Glomerular endothelial cell (primary cell): ENCODE results near the gene CORO2A. TPM values are rescaled to one million over a fixed set of nuclear protein-coding genes. Genes with fewer than 3 reads are reported as not detected.

ENCODE experiments used
- DNase-seq: peaks from one replicate; pipeline ENCODE4 v3.0.0-alpha.2; 2011; ENCODE audit warnings: low read depth, low spot score; ENCODE audit errors: extremely low read depth
- total RNA-seq: library from RNA; depleted of rRNA; stranded (reverse); fragments of >200 nt; gene quantifications from 2 replicates; pipeline ENCODE4 v1.2.3, GENCODE V29; 2015

Gene CORO2A
- total RNA-seq, 1 donor from 2014 or later: 0.64 TPM

DNA sequence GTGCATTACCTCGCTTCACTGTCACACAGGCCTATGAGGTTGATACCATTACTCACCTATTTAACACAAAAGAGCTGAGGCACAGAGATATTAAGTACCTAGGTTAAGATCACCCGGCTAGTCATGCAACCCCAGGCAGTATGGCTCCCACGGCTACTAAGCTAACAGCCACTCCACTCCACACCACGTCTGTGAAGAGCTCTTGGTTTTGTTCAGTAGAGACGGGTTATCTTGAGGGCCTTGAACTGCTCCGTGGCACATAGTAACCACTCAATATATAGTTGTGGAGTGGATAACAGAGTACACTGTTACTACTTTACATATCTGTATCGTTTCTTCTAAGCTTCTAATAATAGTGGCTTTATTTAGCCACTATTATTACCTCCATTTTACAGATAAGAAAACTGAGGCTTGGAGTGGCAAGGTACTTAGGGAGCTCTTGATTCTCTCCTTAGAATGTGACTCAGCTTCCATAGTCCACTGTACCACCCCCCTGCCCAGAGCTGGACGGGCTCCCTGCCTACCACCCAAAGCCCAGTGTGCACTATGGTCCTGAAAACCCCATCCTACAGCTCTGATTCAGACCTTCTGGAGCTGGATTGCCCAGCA lies 1.0 kb upstream of the CORO2A start:
- no peak for DNase-seq

DNA sequence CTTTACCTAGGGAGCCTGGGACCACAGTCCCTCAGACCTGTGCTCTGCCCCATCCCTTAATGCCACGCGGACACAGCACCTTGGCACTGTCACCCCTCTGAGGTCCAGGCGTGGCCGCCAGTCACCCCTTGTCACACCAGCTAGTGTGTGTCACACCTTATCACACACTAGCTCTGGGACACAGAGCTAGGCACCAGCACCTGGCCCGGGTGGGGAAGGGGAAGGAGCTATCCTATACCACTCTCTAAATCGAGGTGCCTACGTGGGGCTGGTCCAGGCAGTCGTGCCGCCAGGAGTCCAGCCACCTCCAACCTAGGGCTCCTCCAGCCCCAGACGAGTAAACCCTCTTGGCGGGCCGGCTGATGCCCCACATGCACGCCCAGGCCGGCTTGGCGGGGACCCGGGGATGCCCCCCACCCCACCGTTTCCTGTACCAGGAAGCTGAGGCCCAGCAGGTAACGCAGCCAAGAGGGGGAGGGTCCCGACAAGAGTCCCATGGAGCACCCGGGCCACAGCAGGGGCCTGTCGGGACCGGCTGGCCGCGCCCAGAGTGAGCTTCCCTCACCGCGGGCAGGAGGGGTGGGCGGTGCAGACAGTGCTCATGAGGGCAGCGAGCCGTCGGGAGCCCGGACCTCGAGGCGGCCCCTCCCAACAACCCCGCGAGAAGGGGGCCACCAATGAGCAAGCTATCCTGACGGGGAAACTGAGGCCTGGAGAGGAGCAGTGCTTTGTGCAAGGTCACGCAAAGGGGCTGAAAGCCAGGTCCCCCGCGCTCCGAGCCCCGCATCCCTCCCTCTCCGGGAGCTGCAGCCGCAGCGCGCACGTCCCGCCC lies 550 bp downstream of the CORO2A start:
- no peak for DNase-seq

DNA sequence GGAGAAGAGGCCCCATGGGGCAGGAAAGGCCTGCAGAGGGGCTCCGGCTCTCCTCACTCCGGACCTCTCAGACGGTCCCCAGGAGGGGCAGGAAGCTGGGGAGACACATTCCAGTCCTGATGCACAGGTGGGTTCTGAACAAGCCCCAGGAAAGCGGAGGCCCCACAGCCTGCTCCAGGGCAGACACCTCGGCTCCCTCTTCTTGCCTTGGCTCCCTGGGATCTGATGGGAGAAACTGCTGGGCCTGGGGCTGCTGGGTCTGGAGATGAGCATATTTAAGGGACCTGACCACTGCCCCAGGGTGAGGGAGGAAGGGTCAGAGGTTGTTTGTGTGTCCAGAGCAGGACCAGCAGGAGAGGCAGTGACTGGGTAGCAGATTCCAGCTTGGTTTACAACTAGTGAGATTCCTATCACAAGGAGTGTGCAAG lies 1.2 kb downstream of the CORO2A start:
- no peak for DNase-seq

DNA sequence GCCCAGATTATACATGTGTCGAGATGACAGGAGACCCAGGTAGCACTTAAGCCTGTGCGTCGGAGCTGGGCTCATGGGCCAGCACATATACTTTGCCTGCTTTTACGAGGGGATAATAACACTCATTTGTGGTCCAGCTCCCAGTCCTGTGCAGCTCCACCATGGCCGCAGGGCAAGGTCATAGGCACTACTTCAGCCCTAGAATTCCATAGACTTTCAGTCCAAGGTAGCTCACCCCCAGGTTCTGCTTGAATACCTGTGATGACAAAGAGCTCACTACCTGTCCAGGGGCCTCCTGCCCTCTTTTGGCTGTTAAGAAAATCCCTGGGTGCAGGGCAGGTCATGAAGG lies 1.7 kb downstream of the CORO2A start:
- DNase-seq: no peak

DNA sequence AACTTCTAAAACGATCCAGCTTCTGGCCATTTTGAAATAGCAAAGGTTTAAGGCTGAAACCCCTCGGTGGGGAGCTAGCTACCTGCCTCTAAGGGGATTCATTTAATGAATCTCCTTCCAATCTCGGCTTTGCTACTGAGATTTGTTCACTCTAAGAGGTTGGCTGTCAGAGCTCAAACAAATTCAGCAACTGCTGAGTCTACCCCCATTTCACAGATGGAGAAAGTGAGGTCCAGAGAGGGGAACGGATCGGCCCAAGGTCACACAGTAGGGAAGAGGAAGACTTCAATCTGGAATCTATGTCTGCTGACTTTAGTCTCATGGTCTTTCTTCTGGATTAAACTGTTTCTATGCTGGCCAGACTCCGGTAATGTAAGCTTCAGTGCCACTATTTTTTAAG lies 3.0 kb downstream of the CORO2A start:
- no peak for DNase-seq

DNA sequence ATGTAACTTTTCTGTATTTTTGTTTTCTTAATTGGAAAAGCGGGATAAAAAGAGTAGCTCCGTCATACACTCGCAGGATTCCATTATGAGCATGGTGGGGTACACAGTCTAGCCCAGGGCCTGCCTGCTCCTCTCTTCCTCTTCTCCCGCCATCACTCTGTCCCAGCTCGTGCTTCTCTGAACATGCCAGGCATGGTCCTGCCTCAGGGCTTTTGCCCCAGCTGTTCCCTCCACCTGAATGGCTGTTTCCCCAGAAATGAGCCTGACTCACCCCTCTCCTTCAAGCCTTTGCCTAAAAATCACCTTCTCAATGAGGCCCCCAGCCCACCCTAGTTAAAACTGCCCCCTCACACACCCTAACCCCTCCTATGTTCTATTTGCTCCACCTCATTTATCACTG lies 4.5 kb downstream of the CORO2A start:
- no peak for DNase-seq

DNA sequence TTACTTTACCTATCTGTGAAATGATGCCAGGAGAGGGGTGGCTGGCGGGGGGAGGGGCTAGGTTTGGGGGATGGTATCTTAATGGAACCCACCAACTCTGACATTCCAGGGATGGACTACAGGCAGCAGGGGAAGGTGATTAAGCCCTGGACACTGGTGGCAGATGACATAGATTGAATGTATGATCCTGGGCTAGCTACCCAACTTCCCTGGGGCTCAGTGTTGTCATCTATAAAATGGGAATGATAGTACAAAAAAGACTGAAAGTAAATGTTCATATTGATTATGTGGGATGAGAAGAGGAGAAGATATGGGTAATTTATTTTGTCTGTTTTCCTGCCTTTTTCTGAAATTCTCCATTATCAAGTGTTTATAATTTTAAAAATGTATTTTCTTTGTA lies 6.2 kb downstream of the CORO2A start:
- no peak for DNase-seq

DNA sequence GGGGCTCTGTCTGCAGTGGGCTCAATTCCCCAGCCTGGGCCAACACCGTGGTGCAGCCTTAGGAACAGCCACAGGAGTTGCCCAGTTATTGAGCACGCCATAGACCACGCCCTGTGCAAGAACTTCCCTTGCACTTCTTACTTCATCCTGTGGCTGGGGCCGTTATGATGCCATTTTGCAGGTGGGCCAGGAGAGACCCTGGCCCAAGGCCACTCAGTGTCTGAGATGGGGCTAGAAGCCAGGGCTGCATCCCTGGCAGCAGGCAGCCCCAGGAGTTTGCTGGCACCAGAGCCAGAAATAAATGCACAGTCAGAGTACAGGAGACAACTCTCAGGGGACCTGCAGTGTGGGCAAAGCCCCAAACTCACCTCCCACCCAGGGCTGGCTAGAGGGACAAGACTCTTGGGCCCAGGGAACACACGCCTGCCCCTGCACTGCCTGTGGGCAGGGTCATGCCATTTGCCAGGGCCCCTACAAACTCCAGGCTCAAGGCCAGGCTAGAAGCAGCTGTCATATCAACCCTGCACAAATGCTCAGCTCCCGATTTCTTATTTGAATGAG lies 6.7 kb downstream of the CORO2A start:
- no peak for DNase-seq

DNA sequence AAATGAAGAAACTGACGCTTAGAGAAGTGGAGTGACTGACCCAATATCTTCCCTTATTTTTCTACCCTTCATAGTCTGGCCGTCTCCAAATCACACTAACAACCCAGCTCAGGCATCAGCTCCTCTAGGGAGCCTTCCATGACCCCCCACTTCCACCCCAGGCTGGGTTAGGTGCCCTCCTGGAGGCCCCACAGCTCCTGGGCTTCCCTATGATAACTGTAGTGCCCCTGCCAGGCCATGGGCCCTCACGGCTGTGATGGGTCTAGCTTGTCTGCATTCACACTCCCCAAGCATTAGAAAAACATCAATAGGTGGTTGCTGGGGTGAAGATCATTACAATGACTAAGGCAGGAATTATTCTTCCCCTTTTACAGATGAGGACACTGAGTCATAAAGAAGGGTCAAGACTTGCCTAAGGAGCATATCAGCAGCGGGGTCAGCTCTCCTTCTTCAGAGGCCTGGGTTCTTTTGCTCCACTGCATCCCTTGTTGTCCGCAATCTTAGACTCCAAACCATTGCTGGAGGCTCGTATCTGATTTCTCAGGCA lies 7.3 kb downstream of the CORO2A start:
- no peak for DNase-seq

DNA sequence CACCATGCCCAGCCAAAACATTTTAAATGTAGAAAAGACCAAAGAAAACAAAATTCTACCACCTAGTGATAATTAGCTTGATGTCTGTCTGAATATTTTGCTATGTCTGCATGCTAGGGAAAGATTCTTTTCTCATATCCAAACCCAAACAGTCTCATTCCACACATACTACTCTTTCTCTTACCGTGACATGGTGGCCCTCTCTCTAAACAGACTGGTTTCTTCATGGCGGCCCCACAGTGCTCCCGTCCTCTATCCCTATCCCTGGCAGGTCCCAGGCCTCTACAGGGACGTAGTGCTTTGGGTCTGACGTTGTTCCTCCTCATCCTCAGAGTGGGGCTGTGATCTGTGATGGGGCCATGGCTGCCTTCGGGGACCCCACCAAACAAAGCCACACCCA lies 8.1 kb downstream of the CORO2A start:
- no peak for DNase-seq

DNA sequence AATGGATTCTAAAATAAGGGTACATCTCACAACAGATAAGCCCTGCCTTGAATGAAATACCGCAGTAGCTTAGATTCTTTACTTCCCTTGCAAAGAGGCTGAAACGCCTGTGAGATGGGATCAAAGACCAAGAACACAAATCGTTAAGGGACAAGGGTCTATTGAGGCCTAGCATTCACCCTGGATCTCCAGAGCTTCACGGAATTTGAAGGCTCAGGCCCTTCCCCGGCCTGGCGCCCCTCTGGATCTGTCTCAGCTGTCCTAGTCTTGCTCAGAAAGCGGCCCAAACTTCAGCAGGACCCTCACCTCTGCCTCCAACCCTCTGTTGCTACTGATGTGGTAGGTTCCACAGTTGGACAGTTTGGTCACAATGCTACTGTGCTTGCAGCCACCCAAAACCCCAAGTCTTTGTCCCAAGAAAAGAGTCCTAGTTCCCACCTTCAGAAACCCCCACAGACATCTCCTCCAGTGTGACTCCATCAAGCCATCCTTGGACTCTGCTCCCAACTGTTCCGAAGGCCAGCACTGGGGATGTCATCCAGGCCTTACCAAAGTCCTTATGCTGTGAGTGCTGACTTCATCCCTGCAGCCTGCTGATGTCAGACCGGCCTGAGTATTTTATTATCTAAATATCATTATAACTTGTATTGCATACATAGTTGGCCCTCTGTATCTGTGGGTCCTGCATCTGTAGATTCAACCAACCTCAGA lies 9.4 kb downstream of the CORO2A start:
- no peak for DNase-seq

DNA sequence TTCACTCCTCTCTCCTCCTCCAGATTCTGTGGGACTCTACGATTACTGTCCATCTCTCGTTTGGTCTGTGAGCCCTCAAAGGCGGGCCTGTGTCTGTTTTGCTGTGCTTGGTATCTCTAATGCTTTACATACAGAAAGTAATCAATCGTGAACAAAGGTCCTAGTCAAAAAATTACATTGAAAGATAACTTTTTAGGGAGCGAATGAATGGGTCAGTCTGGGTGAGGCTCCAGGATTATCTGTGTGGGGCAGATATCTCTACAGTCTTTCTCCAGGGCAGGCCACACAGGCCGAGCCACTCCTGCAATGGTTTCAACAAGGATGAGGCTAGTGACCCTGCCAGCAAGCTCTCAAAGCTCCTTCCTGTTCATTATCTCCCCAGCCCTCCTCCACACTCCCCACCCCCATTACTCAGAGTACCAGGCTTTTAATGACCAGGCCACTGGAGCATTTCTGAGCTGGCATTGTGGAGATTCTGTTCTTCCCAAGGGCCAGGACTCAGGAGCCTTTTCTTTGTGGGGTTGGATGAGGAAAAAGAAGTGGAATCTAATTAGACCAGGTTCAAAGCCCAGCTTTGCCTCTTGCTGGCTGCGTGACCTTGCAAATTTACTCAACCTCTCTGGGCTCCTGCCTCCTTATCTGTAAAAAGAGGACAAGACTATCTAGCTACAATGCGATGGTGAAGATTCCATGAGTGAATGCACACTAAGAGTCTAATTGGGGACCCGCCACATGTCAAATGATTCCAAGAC lies 10.2 kb downstream of the CORO2A start:
- DNase-seq: no peak

DNA sequence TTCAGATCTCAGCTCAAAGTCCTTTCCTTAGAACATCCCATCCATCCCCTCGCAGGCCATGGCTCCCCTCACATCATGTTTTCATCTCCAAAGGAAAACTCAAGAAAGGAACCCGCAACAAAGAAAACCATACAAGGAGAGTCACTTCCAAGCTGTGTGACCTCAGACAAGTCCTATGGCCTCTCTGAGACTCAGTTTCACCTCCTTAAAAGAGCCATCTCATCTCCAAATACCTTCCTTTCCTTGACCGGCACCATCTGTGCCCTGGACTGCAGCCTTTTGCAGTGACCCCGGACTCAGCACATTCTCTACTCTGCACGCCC lies 10.7 kb downstream of the CORO2A start:
- no peak for DNase-seq

DNA sequence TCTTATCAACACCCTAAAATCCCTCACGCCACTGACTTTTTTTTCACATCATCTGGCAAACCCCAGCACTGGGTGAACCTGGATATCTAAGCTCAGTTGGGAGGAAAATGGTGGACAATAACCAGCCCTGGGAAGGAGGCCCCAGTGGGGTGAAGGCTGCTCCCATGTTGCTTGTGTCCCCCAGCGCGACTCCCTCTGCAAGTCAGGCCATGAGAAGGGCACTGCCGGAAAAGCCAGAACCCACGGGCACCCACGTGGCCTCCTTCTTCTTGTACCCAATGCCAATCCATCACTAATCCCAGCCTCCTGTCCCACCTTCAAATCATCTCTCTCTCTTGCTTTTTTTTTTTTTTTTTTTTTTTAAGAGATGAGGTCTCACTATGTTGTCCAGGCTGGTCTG lies 11.4 kb downstream of the CORO2A start:
- no peak for DNase-seq

DNA sequence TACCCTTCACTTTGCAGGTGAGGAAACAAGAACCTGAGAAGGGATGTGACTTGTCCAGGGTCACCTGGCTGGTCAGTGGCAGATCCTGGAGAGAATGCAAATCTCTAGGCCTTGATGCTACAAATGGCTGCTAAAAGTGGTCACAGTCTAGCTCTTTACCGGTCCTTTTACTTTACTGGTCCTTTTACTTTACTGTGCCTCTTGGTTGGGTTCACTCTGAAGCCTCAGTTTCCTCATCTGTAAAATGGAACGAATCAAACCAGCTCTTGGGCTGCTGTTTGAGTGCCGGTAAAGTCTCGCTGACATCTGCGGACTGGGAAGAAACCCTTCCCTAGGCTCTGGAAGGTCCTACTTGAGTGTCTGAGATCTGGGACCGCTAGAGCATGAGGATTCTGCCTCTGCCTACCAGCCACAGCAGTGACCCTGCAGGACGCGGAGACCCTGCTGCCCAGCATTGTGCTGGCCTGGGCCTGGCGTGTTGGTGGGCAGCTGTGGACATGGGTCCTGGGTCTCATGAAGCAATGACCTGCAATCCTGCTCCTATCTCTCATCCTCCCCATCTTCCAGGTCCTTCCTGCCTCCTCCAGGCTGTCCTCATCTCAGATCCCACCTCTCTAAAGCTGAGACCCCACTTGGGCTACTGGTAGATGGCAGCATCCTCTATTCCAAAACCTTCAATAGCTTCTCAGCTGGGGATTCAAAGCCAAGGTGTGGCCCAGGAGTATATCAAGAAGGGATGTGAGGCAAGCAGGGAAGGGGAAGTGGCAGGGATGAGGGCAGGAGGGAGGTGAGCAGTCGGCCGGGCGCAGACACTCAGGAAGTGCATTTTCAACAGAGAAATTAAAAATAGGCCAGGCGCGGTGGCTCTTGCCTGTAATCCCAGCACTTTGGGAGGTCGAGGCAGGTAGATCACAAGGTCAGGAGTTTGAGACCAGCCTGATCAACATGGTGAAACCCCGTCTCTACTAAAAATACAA lies 13.3 kb downstream of the CORO2A start:
- DNase-seq: no peak

DNA sequence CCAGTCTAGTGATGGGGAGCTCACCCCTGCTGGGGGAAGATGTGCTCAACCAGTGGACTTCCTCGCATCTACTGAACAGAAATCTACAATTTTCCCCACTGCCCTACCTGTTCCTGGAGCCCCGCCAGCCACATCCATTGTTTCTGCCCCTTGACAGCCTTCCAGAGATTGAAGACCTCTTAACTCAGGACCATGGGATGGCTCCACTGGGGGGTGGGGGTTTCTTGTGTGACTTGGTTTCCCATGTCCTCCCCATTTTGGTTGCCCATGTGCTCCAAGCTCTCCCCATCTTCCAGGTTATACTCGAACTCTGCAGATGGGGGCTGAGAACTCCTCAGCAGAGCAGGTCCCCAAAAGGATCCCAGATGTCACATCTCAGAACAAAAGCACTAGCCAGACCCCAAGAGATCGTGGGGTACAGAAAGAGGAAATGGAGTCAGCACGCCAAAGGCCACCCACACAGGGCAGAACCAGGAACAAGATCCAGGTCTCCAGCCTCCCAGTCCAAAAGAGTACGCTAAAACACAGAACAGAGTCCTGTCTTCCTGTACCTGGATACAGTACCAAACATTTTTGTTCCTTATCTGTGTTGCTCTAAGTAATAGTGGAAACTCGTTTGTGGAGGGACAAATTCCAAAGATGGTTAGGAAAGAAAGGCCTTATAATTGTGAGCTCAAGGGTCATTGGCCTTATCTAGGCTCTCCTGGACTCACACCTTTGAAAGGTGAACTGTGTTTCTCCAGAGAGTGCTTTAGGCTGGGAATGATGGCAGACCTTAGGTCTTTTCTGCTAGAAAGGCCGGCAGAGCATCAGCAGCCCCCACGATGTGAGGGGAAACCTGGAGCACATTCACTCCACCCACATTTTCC lies 15.8 kb downstream of the CORO2A start:
- DNase-seq: no peak

DNA sequence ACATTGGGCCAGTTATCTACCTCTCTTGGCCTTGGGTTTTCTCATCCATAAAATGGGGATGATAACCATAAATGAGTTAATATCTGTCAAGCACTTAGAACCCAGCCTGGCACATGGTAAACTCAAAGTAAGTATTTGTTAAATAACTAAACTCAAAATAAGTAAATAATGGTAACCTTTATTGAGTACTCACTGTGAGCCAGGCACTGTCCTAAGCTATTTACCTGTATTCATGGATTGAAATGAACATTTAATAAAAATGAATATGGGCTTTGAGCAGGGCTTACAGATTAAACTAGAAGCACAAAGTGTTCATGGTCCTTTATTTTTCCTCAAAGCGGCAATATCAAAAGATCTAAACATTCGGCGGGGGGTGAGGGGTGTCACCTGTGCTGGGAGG lies 16.7 kb downstream of the CORO2A start:
- no peak for DNase-seq

DNA sequence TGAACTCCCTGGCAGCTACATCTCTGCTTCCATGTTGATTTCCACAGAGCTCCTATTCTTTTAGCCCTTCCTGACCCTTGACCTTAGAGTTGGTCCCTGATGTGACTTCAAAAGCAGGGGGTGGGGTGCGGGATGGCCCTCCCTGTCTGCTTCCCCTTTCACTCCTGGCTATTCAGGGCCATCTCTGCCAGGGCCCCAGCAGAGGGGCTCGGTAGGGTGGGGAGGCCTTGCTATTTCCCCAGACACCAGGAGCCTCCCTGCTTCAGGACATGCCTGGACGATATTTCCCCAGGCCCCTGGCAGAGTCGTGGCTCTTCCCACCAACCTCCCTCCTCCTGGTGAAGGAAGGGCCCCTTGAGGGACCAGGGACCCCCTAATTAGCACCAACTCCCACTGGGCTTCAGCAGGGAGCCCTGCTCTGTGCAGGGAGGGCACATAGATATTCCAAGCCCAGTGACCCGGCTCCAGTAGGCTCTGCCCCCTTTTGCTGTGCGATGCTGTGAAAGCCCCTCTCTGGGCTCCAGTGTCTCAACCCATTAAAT lies 17.3 kb downstream of the CORO2A start:
- no peak for DNase-seq
